Measurements from ENCODE around the gene CES1. TPM values are rescaled to one million over a fixed set of nuclear protein-coding genes. Genes with fewer than 3 reads are reported as not detected.
"Not testable (repeated sequence)": the region's sequence is repeated elsewhere in the genome, so short reads cannot be mapped to it uniquely, and the experiment has no call there.

CES1 gene
- polyA plus RNA-seq (ENCODE audit: insufficient read length in 3 of 3), result 1 to 10 TPM; 2.8 to 3.1 (median 2.8) TPM
- long read RNA-seq, donor 1, result 0 reads
- long read RNA-seq, donor 2, partial matches to known transcripts, result 0 of 1 reads
- long read RNA-seq, donor 2, other reads (novel, unspliced or antisense), result 0 of 1 reads
- long read RNA-seq, donor 3, partial matches to known transcripts, result 0 of 1 reads
- long read RNA-seq, donor 3, other reads (novel, unspliced or antisense), result 0 of 1 reads
- long read RNA-seq, donor 4, result 0 reads
- long read RNA-seq, donor 5, result 0 reads
- long read RNA-seq, donor 6, result 0 reads
- long read RNA-seq, donor 7, partial matches to known transcripts, result 0 of 2 reads
- long read RNA-seq, donor 7, other reads (novel, unspliced or antisense), result 0 of 2 reads
- long read RNA-seq, donor 8, partial matches to known transcripts, result 0 of 6 reads
- long read RNA-seq, donor 8, other reads (novel, unspliced or antisense), result 0 of 6 reads
- long read RNA-seq, donor 9, partial matches to known transcripts, result 0 of 5 reads
- long read RNA-seq, donor 9, other reads (novel, unspliced or antisense), result 0 of 5 reads
- long read RNA-seq, donor 10, partial matches to known transcripts, result 0 of 1 reads
- long read RNA-seq, donor 10, other reads (novel, unspliced or antisense), result 0 of 1 reads
- long read RNA-seq, donor 11, result 0 reads
- long read RNA-seq, donor 12, partial matches to known transcripts, result 0 of 1 reads
- long read RNA-seq, donor 12, other reads (novel, unspliced or antisense), result 0 of 1 reads
- long read RNA-seq, donor 13, result 0 reads
- long read RNA-seq, donor 14, result 0 reads
- long read RNA-seq, donor 15, result 0 reads
- long read RNA-seq, donor 16, result 0 reads

GRCh38 chr16:55832773-55833691 lies at the start of gene CES1:
TSS of gene CES1 (minus strand) at chr16:55833096. CDS start at chr16:55833055, 41 bp downstream.
- DNase-seq, result no peak

- peak; percentile 20 for DNase-seq
Measured at GRCh38 chr16:55876854-55877253, 44.0 kb upstream of the CES1 start.

GRCh38 chr16:55875273-55875672 lies 42.4 kb upstream of the CES1 start, which contains the start of gene CES5A:
TSS of gene CES5A (minus strand) at chr16:55875373. CDS start at chr16:55875221, 152 bp downstream.
- DNase-seq, result no peak

- no peak for DNase-seq
Measured at GRCh38 chr16:55873122-55873521, 40.2 kb upstream of the CES1 start.

- no peak for DNase-seq
Measured at GRCh38 chr16:55872130-55872529, 39.2 kb upstream of the CES1 start.

GRCh38 chr16:55871411-55872038 lies 38.6 kb upstream of the CES1 start:
- no peak for DNase-seq

- DNase-seq, result no peak
Measured at GRCh38 chr16:55868980-55869379, 36.1 kb upstream of the CES1 start.

- DNase-seq, result no peak
Measured at GRCh38 chr16:55868137-55868536, 35.2 kb upstream of the CES1 start.

- no peak for DNase-seq
Measured at GRCh38 chr16:55861288-55861687, 28.4 kb upstream of the CES1 start.

- not testable (repeated sequence) for DNase-seq
Measured at GRCh38 chr16:55857650-55858049, 24.8 kb upstream of the CES1 start.

- DNase-seq, result no peak
Measured at GRCh38 chr16:55856950-55857349, 24.1 kb upstream of the CES1 start.

GRCh38 chr16:55853114-55853513 lies 20.2 kb upstream of the CES1 start:
- DNase-seq, result no peak

- no peak for DNase-seq
Measured at GRCh38 chr16:55849536-55849935, 16.6 kb upstream of the CES1 start.

GRCh38 chr16:55846598-55847346 lies 13.9 kb upstream of the CES1 start:
- DNase-seq, result no peak

GRCh38 chr16:55843105-55843395 lies 10.2 kb upstream of the CES1 start:
- no peak for DNase-seq

- DNase-seq, result peak; percentile 23
Measured at GRCh38 chr16:55842369-55843104, 9.6 kb upstream of the CES1 start.

- no peak for DNase-seq
Measured at GRCh38 chr16:55839115-55839514, 6.2 kb upstream of the CES1 start.

GRCh38 chr16:55836158-55836611 lies 3.3 kb upstream of the CES1 start:
- no peak for DNase-seq

- no peak for DNase-seq
Measured at GRCh38 chr16:55835581-55835980, 2.7 kb upstream of the CES1 start.

- not testable (repeated sequence) for DNase-seq
Measured at GRCh38 chr16:55835173-55835572, 2.3 kb upstream of the CES1 start.
